HL-60 (cell line): Measurements from ENCODE around the gene CAMTA1.

Source experiments
- CTCF ChIP-seq: IDR thresholded peaks from one replicate; pipeline ENCODE4 v1.5.1; 2011; ENCODE audit warnings: low read length, control low read depth, inconsistent platforms; ENCODE audit not compliant: insufficient read depth
- GABPA ChIP-seq: IDR thresholded peaks from 2 replicates; pipeline ENCODE4 v1.6.1; 2012; ENCODE audit warnings: low read depth
- REST ChIP-seq: IDR thresholded peaks from 2 replicates; pipeline ENCODE4 v1.6.1; 2012; ENCODE audit warnings: low read depth; ENCODE audit not compliant: insufficient replicate concordance
- SPI1 ChIP-seq: IDR thresholded peaks from 2 replicates; pipeline ENCODE4 v1.6.1; 2012; ENCODE audit warnings: low read depth, mild to moderate bottlenecking, borderline replicate concordance

GRCh38 chr1:6834366-6834765 is 49.1 kb downstream of the CAMTA1 start:
- TF ChIP-seq CTCF = no peak
- TF ChIP-seq SPI1 = no peak
- TF ChIP-seq REST = no peak
- no peak for TF ChIP-seq GABPA
